Measurements from ENCODE around the gene CD160. TPM values are rescaled to one million over a fixed set of nuclear protein-coding genes. Genes with fewer than 3 reads are reported as not detected.
"Not testable (repeated sequence)": the region's sequence is repeated elsewhere in the genome, so short reads cannot be mapped to it uniquely, and the experiment has no call there.

The CD160 gene
- total and polyA plus RNA-seq, 8 donors: 0.02 to 0.15 (median 0.12) TPM; not detected in 5

- no peaks in the 10 kb centered on the region for H3K4me1 ChIP-seq
- no peak for FAIRE-seq
- 90 to 97% methylated on average over 1 of the region's 1 CpG for WGBS, 2 donors
- no peak overlapping the region for H3K27ac ChIP-seq
- no peaks in the 10 kb centered on the region for H3K9me3 ChIP-seq
- H3K27me3 ChIP-seq: no peaks in the 10 kb centered on the region
- H3K36me3 ChIP-seq: no peaks in the 10 kb centered on the region
- intact Hi-C loops (cut with DNase I): no loop called here
- no peak for ATAC-seq
- TF ChIP-seq, protein P1, sequence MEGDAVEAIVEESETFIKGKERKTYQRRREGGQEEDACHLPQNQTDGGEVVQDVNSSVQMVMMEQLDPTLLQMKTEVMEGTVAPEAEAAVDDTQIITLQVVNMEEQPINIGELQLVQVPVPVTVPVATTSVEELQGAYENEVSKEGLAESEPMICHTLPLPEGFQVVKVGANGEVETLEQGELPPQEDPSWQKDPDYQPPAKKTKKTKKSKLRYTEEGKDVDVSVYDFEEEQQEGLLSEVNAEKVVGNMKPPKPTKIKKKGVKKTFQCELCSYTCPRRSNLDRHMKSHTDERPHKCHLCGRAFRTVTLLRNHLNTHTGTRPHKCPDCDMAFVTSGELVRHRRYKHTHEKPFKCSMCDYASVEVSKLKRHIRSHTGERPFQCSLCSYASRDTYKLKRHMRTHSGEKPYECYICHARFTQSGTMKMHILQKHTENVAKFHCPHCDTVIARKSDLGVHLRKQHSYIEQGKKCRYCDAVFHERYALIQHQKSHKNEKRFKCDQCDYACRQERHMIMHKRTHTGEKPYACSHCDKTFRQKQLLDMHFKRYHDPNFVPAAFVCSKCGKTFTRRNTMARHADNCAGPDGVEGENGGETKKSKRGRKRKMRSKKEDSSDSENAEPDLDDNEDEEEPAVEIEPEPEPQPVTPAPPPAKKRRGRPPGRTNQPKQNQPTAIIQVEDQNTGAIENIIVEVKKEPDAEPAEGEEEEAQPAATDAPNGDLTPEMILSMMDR (IDR thresholded peaks at IDR 0.05): no peak
- no peak for DNase-seq
- no peak overlapping the region for H3K4me3 ChIP-seq
Observed at GRCh38 chr1:145758575-145758974, 39.3 kb downstream of the CD160 start.

- no peaks in the 10 kb centered on the region for H3K9me3 ChIP-seq
- WGBS, 2 donors: 86 to 87% methylated on average over 1 of the region's 1 CpG
- no peak for FAIRE-seq
Observed at GRCh38 chr1:145759721-145760120, 40.4 kb downstream of the CD160 start.

GRCh38 chr1:145760395-145760949 lies 41.2 kb downstream of the CD160 start:
- H3K4me1 ChIP-seq; ATAC-seq; DNase-seq; FAIRE-seq; H3K9me3 ChIP-seq; intact Hi-C loops (cut with DNase I); H3K36me3 ChIP-seq; H3K27me3 ChIP-seq; H3K27ac ChIP-seq; H3K4me3 ChIP-seq: not testable (repeated sequence)
- 97 to 98% methylated on average over 4 of the region's 4 CpGs for WGBS, 2 donors

More at GRCh38 chr1:145759721-145760120, 40.4 kb downstream of the CD160 start:
- Histone ChIP-seq H3K27me3 (no peaks in the 10 kb centered on the region), H3K4me1 (no peaks in the 10 kb centered on the region), H3K4me3 (no peak overlapping the region), H3K27ac (no peak overlapping the region), H3K36me3 (no peaks in the 10 kb centered on the region)
- DNase-seq: no peak
- TF ChIP-seq, protein P1 (IDR thresholded peaks at IDR 0.05): no peak
- intact Hi-C loops (cut with DNase I): no loop called here
- ATAC-seq: no peak

DNA sequence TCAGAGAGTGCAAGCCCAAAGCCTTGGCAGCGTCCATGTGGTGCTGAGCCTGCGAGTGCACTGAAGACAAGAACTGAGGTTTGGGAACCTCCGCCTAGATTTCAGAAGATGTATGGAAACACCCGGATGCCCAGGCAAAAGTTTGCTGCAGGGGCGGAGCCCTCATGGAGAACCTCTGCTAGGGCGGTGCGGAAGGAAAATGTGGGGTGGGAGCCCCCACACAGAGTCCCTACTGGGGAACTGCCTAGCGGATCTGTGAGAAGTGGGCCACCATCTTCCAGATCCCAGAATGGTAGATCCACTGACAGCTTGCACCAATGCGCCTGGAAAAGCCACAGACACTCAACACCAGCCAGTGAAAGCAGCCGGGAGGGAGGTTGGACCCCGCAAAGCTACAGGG lies 42.2 kb downstream of the CD160 start:
- H3K27me3 ChIP-seq; H3K4me3 ChIP-seq; H3K27ac ChIP-seq; DNase-seq; H3K4me1 ChIP-seq; H3K9me3 ChIP-seq; FAIRE-seq; ATAC-seq; intact Hi-C loops (cut with DNase I); H3K36me3 ChIP-seq: not testable (repeated sequence)
- 98% methylated on average over 11 of the region's 11 CpGs for WGBS, 2 donors

GRCh38 chr1:145762001-145762400 lies 42.7 kb downstream of the CD160 start:
- intact Hi-C loops (cut with DNase I); ATAC-seq; FAIRE-seq; H3K27me3 ChIP-seq; H3K27ac ChIP-seq; H3K4me1 ChIP-seq; H3K4me3 ChIP-seq; H3K9me3 ChIP-seq; DNase-seq; H3K36me3 ChIP-seq: not testable (repeated sequence)
- WGBS, 2 donors: 82 to 84% methylated on average over 2 of the region's 2 CpGs

- FAIRE-seq; H3K36me3 ChIP-seq; H3K27me3 ChIP-seq; intact Hi-C loops (cut with DNase I); H3K4me1 ChIP-seq; H3K9me3 ChIP-seq; H3K27ac ChIP-seq; H3K4me3 ChIP-seq; ATAC-seq: not testable (repeated sequence)
- WGBS, 2 donors: 96% methylated on average over 38 to 52 of the region's 52 CpGs
- peak in 1 of 6 donors; percentile 65 for DNase-seq
Observed at GRCh38 chr1:145764231-145764940, 45.1 kb downstream of the CD160 start.

- FAIRE-seq; H3K36me3 ChIP-seq; intact Hi-C loops (cut with DNase I); ATAC-seq; H3K27me3 ChIP-seq; H3K4me3 ChIP-seq; H3K4me1 ChIP-seq; H3K27ac ChIP-seq; H3K9me3 ChIP-seq; DNase-seq: not testable (repeated sequence)
- WGBS, 2 donors: 24 to 40% methylated on average over 2 of the region's 3 CpGs
Observed at GRCh38 chr1:145765127-145765526, 45.8 kb downstream of the CD160 start.

GRCh38 chr1:145765585-145766360 lies 46.5 kb downstream of the CD160 start:
- ATAC-seq; FAIRE-seq; H3K4me3 ChIP-seq; intact Hi-C loops (cut with DNase I); H3K9me3 ChIP-seq; H3K36me3 ChIP-seq; H3K4me1 ChIP-seq; H3K27me3 ChIP-seq; H3K27ac ChIP-seq; DNase-seq: not testable (repeated sequence)
- 95 to 100% methylated on average over 3 to 4 of the region's 5 CpGs for WGBS, 2 donors

DNA sequence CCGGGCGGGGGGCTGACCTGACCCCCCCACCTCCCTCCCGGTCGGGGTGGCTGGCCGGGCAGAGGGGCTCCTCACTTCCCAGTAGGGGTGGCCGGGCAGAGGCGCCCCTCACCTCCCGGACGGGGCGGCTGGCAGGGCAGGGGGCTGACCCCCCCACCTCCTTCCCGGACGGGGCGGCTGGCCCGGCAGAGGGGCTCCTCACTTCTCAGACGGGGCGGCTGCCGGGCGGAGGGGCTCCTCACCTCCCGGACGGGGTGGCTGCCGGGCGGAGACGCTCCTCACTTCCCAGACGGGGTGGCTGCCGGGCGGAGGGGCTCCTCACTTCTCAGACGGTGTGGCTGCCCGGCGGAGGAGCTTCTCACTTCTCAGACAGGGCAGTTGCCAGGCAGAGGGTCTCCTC lies 47.6 kb downstream of the CD160 start:
- H3K27me3 ChIP-seq; H3K4me3 ChIP-seq; ATAC-seq; intact Hi-C loops (cut with DNase I); FAIRE-seq; H3K36me3 ChIP-seq; H3K9me3 ChIP-seq; H3K4me1 ChIP-seq; H3K27ac ChIP-seq: not testable (repeated sequence)
- peak in 1 of 6 donors; percentile 55 for DNase-seq
- 95 to 98% methylated on average over 22 to 29 of the region's 29 CpGs for WGBS, 2 donors

GRCh38 chr1:145768004-145768403 lies 48.7 kb downstream of the CD160 start:
- DNase-seq; H3K27ac ChIP-seq; ATAC-seq; H3K36me3 ChIP-seq; H3K9me3 ChIP-seq; H3K27me3 ChIP-seq; intact Hi-C loops (cut with DNase I); H3K4me1 ChIP-seq; H3K4me3 ChIP-seq; FAIRE-seq: not testable (repeated sequence)
- 96 to 100% methylated on average over 9 to 10 of the region's 10 CpGs for WGBS, 2 donors

All from pancreas (tissue), 10 donors.